ENCODE data around the gene ATP23.

GRCh38 chr12:57993834-57994233, 52.5 kb downstream of the ATP23 start:
- TF ChIP-seq MXI1 (IDR thresholded peaks at IDR 0.05; ENCODE audit: low read depth, low read length) (no peak), EZH2phosphoT487 (IDR thresholded peaks at IDR 0.05; ENCODE audit: borderline replicate concordance, low read depth) (no peak), CHD2 (IDR thresholded peaks at IDR 0.05; ENCODE audit: low read length, partially characterized antibody) (no peak), NFIC (IDR thresholded peaks at IDR 0.05; ENCODE audit: borderline replicate concordance) (no peak), YY1 (IDR thresholded peaks at IDR 0.05; ENCODE audit: low read depth) (no peak), TCF12 (IDR thresholded peaks at IDR 0.05) (no peak), MAX (IDR thresholded peaks at IDR 0.05; ENCODE audit: low read depth) (no peak), POLR2AphosphoS5 (IDR thresholded peaks at IDR 0.05; ENCODE audit: low read depth, low read length) (no peak), JUND (IDR thresholded peaks at IDR 0.05) (no peak), SIN3A (IDR thresholded peaks at IDR 0.05; ENCODE audit: borderline replicate concordance, low read depth, low read length) (no peak), TAF1 (IDR thresholded peaks at IDR 0.05; ENCODE audit: borderline replicate concordance, low read depth, low read length) (no peak), RFX5 (IDR thresholded peaks at IDR 0.05; ENCODE audit: low read length) (no peak)
- TF ChIP-seq, protein P1, sequence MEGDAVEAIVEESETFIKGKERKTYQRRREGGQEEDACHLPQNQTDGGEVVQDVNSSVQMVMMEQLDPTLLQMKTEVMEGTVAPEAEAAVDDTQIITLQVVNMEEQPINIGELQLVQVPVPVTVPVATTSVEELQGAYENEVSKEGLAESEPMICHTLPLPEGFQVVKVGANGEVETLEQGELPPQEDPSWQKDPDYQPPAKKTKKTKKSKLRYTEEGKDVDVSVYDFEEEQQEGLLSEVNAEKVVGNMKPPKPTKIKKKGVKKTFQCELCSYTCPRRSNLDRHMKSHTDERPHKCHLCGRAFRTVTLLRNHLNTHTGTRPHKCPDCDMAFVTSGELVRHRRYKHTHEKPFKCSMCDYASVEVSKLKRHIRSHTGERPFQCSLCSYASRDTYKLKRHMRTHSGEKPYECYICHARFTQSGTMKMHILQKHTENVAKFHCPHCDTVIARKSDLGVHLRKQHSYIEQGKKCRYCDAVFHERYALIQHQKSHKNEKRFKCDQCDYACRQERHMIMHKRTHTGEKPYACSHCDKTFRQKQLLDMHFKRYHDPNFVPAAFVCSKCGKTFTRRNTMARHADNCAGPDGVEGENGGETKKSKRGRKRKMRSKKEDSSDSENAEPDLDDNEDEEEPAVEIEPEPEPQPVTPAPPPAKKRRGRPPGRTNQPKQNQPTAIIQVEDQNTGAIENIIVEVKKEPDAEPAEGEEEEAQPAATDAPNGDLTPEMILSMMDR (IDR thresholded peaks at IDR 0.05) = no peak
- TF ChIP-seq, protein P2, sequence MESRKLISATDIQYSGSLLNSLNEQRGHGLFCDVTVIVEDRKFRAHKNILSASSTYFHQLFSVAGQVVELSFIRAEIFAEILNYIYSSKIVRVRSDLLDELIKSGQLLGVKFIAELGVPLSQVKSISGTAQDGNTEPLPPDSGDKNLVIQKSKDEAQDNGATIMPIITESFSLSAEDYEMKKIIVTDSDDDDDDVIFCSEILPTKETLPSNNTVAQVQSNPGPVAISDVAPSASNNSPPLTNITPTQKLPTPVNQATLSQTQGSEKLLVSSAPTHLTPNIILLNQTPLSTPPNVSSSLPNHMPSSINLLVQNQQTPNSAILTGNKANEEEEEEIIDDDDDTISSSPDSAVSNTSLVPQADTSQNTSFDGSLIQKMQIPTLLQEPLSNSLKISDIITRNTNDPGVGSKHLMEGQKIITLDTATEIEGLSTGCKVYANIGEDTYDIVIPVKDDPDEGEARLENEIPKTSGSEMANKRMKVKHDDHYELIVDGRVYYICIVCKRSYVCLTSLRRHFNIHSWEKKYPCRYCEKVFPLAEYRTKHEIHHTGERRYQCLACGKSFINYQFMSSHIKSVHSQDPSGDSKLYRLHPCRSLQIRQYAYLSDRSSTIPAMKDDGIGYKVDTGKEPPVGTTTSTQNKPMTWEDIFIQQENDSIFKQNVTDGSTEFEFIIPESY (IDR thresholded peaks at IDR 0.05; ENCODE audit: borderline replicate concordance, low read depth) = no peak
